SK-N-SH (cell line): ENCODE measurements around the gene IL1R1.

Experiments
- CHD2 ChIP-seq: fragments of 150-350 bp; IDR thresholded peaks from 2 replicates; pipeline ENCODE4 v1.6.1; 2018; ENCODE audit warnings: low read length; ENCODE audit not compliant: partially characterized antibody
- CTCF ChIP-seq: fragments of 200-600 bp; sonication (generic); IDR thresholded peaks from 2 replicates; pipeline ENCODE4 v1.6.1; 2017; ENCODE audit warnings: antibody characterized with exemption, mild to moderate bottlenecking, moderate library complexity
- GATA2 ChIP-seq: sonication (generic); formaldehyde crosslinking; IDR thresholded peaks from 2 replicates; pipeline ENCODE4 v1.5.0; 2020; ENCODE audit warnings: mild to moderate bottlenecking, missing genetic modification reagents
- MAX ChIP-seq: IDR thresholded peaks from 2 replicates; pipeline ENCODE4 v1.4.0; 2012; ENCODE audit warnings: low read depth
- NFIC ChIP-seq: IDR thresholded peaks from 2 replicates; pipeline ENCODE4 v1.4.0; 2012; ENCODE audit warnings: borderline replicate concordance
- POLR2AphosphoS5 ChIP-seq: IDR thresholded peaks from 2 replicates; pipeline ENCODE4 v1.6.1; 2012; ENCODE audit warnings: low read depth, low read length
- RCOR1 ChIP-seq: fragments of 150-350 bp; IDR thresholded peaks from 2 replicates; pipeline ENCODE4 v1.6.1; 2017; ENCODE audit warnings: antibody characterized with exemption, low read length
- REST ChIP-seq: IDR thresholded peaks from 2 replicates; pipeline ENCODE4 v1.6.1; 2012; ENCODE audit warnings: mild to moderate bottlenecking, low read depth, low read length, moderate library complexity
- TAF1 ChIP-seq: IDR thresholded peaks from 2 replicates; pipeline ENCODE4 v1.6.1; 2012; ENCODE audit warnings: low read depth, mild to moderate bottlenecking, low read length, moderate library complexity, borderline replicate concordance

GRCh38 chr2:102179788-102180686 is 37.5 kb downstream of the IL1R1 start:
- TF ChIP-seq TAF1 = no peak
- no peak for TF ChIP-seq CTCF
- TF ChIP-seq RCOR1 = no peak
- no peak for TF ChIP-seq REST
- no peak for TF ChIP-seq MAX
- no peak for TF ChIP-seq GATA2 (CRISPR knock-in tag)
- TF ChIP-seq NFIC = no peak
- no peak for TF ChIP-seq POLR2AphosphoS5
- no peak for TF ChIP-seq CHD2
